Retina (tissue), 1 donor: ENCODE measurements around the gene TPI1.
A peak's percentile ranks its signal among the peaks of the same experiment; 100 is the strongest.
"Not testable (repeated sequence)": the region's sequence is repeated elsewhere in the genome, so short reads cannot be mapped to it uniquely, and the experiment has no call there.

Experiments
- DNase-seq: peaks from one replicate; pipeline ENCODE4 v3.0.0-alpha.2; 2016

The TPI1 gene

GRCh38 chr12:6896846-6897435 is 29.6 kb downstream of the TPI1 start:
- DNase-seq: no peak

GRCh38 chr12:6899427-6899826 is 32.1 kb downstream of the TPI1 start:
- no peak for DNase-seq

- DNase-seq: no peak
Measured at GRCh38 chr12:6899837-6900519, 32.6 kb downstream of the TPI1 start.

GRCh38 chr12:6902448-6902847 is 35.1 kb downstream of the TPI1 start:
- DNase-seq: no peak

GRCh38 chr12:6903722-6904121 is 36.4 kb downstream of the TPI1 start:
- DNase-seq: no peak

- peak; percentile 98 for DNase-seq
Measured at GRCh38 chr12:6904280-6905276, 37.2 kb downstream of the TPI1 start, which contains the start of gene LRRC23. Gene LRRC23, plus strand, starts transcription at chr12:6904822. Its CDS starts 812 bp downstream, at chr12:6905634.

- no peak for DNase-seq
Measured at GRCh38 chr12:6905414-6906040, 38.2 kb downstream of the TPI1 start.

- not testable (repeated sequence) for DNase-seq
Measured at GRCh38 chr12:6908141-6908540, 40.8 kb downstream of the TPI1 start.

GRCh38 chr12:6909421-6910145 is 42.3 kb downstream of the TPI1 start:
- DNase-seq: no peak

- no peak for DNase-seq
Measured at GRCh38 chr12:6912164-6912935, 45.0 kb downstream of the TPI1 start.

GRCh38 chr12:6914246-6914946 is 47.1 kb downstream of the TPI1 start, which contains the start of gene ENO2:
Gene ENO2, plus strand, starts transcription at chr12:6914580. Its CDS starts 1,253 bp downstream, at chr12:6915833.
- DNase-seq: peak; percentile 80

GRCh38 chr12:6914947-6915788 is 47.8 kb downstream of the TPI1 start:
- DNase-seq: peak; percentile 69

- DNase-seq: no peak
Measured at GRCh38 chr12:6915789-6916285, 48.5 kb downstream of the TPI1 start.

GRCh38 chr12:6916426-6917200 is 49.3 kb downstream of the TPI1 start:
- no peak for DNase-seq

- DNase-seq: no peak
Measured at GRCh38 chr12:6917491-6918231, 50.3 kb downstream of the TPI1 start.

GRCh38 chr12:6919588-6919987 is 52.3 kb downstream of the TPI1 start:
- no peak for DNase-seq
